ACC112 (cell line): ENCODE results near the gene LCAT.
"Not testable (repeated sequence)": the region's sequence is repeated elsewhere in the genome, so short reads cannot be mapped to it uniquely, and the experiment has no call there.

Experiments
- H2AFZ ChIP-seq: fragments of 200-600 bp; sonication (generic); one replicate; pipeline ENCODE4 v1.6.0; 2017; ENCODE audit warnings: antibody characterized with exemption, low read length; ENCODE audit not compliant: unreplicated experiment
- H3K27ac ChIP-seq: fragments of 200-600 bp; sonication (generic); 2 replicates; pipeline ENCODE4 v1.5.1; 2014; ENCODE audit warnings: low read depth, mild to moderate bottlenecking, antibody characterized with exemption, low read length, moderate library complexity
- H3K27me3 ChIP-seq: fragments of 200-600 bp; sonication (generic); 2 replicates; pipeline ENCODE4 v1.6.1; 2014; ENCODE audit warnings: mild to moderate bottlenecking, antibody characterized with exemption, low read length, moderate library complexity, mixed read lengths; ENCODE audit not compliant: insufficient read depth
- H3K36me3 ChIP-seq: fragments of 200-600 bp; sonication (generic); 2 replicates; pipeline ENCODE4 v1.6.1; 2016; ENCODE audit warnings: mild to moderate bottlenecking, antibody characterized with exemption, low read length, moderate library complexity, mixed read lengths; ENCODE audit not compliant: insufficient read depth
- H3K4me1 ChIP-seq: fragments of 200-600 bp; sonication (generic); one replicate; pipeline ENCODE4 v1.6.1; 2016; ENCODE audit warnings: low read length, mixed read lengths; ENCODE audit not compliant: insufficient read depth, unreplicated experiment, control insufficient read depth
- H3K4me3 ChIP-seq: fragments of 200-600 bp; sonication (generic); 2 replicates; pipeline ENCODE4 v1.5.1; 2014; ENCODE audit warnings: mild to moderate bottlenecking, low read depth, low read length
- H3K79me2 ChIP-seq: fragments of 200-600 bp; sonication (generic); one replicate; pipeline ENCODE4 v1.6.0; 2016; ENCODE audit warnings: low read length; ENCODE audit not compliant: control insufficient read depth, unreplicated experiment, insufficient read depth

LCAT gene

DNA sequence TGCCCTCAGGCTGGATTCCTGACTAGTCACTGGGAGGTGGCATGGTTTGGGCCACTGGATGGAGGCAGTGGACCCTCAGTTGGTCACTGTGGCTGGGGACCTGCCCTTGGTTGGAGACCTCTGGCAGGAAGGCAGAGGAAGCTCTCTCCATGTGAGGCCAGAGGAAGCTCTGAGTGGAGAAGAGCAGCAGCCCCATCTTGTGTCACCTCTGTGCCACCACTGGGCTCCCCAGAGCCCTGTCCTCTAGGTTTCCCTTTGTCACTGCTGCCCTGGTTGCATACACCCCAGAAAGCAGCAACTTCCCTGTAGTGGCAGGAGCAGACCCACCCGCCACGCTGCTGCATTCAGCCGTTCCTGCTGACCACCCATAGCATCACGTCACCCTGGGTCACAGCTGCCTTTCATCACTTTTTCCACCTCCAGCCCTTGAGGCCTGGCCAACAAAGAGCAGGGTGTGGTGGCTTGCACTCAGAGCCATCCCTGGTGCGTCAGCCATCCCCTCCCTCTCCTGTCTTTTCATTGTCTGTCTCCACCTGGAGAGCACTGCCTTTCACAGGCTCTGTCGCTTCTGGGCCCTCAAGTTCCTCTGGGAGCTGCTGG, 24.2 kb downstream of the LCAT start:
- H3K27me3 ChIP-seq = no peaks in the 10 kb centered on the region
- no peaks in the 10 kb centered on the region for H3K36me3 ChIP-seq
- peaks cover 28% of the 10 kb centered on the region for H3K4me1 ChIP-seq
- no peak overlapping the region for H3K27ac ChIP-seq
- no peak overlapping the region for H3K4me3 ChIP-seq
- peaks cover 13% of the 10 kb centered on the region for H3K79me2 ChIP-seq
- no peak overlapping the region for H2AFZ ChIP-seq

DNA sequence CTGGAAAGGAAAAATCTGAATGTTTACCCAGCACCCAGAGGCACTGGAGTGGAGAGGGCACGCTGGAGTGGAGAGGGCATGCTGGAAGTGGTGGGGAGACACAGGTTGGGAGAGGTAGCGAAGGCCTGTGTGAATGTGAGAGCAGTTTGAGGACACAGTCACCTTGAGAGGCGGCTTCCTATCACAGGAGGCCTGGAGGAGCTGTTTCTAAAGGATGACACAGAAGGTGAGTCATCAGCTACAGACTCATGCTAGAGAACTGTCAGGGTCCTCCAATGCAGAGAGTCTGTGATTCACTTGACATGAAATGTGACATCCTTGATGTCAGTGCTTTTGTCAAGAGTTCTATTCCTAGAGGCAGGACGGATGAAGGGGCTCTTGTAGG, 26.1 kb downstream of the LCAT start:
- H3K4me1 ChIP-seq = peaks cover 28% of the 10 kb centered on the region
- H3K27me3 ChIP-seq = no peaks in the 10 kb centered on the region
- peak overlapping the region; percentile 65 for H3K27ac ChIP-seq
- H3K36me3 ChIP-seq = no peaks in the 10 kb centered on the region
- no peak overlapping the region for H2AFZ ChIP-seq
- peaks cover 13% of the 10 kb centered on the region for H3K79me2 ChIP-seq
- H3K4me3 ChIP-seq = no peak overlapping the region

DNA sequence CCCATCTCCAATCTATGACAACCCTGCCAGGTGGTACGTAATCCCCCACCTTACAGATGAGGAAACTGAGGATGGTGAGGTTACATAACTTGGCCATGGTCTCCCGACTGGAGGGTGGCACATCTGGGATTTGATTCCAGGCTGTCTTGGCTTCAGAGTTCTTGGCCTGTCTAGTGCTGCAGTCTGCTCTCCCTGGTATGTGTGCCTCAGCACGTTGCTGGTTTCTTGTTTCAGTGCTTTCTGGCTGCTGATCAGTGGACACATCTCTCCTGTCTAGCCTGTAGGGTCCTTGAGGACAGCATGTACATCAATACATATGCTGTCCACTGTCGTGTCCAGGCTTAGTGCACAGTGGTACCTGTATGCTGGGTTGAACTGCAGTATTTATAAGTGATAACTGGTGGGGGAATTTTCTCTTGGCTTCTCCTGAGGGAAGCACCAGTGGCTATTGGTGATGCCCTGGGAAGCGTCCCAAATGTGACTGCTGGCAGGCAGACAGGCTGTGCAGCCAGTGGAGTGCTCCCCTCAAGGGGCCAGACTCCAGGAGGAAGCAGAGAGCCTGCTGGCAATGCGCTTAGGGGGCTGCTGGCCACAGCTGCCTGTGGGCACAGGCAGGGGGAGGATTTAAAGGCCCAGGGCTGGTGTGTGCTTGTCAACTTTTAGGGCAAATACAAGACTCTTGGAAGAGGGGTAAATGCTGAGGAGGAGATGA, 26.6 kb downstream of the LCAT start:
- Histone ChIP-seq H3K79me2 (peaks cover 13% of the 10 kb centered on the region), H3K4me1 (peaks cover 28% of the 10 kb centered on the region), H2AFZ (no peak overlapping the region), H3K27ac (peak overlapping the region; percentile 65), H3K27me3 (no peaks in the 10 kb centered on the region), H3K4me3 (no peak overlapping the region), H3K36me3 (no peaks in the 10 kb centered on the region)

DNA sequence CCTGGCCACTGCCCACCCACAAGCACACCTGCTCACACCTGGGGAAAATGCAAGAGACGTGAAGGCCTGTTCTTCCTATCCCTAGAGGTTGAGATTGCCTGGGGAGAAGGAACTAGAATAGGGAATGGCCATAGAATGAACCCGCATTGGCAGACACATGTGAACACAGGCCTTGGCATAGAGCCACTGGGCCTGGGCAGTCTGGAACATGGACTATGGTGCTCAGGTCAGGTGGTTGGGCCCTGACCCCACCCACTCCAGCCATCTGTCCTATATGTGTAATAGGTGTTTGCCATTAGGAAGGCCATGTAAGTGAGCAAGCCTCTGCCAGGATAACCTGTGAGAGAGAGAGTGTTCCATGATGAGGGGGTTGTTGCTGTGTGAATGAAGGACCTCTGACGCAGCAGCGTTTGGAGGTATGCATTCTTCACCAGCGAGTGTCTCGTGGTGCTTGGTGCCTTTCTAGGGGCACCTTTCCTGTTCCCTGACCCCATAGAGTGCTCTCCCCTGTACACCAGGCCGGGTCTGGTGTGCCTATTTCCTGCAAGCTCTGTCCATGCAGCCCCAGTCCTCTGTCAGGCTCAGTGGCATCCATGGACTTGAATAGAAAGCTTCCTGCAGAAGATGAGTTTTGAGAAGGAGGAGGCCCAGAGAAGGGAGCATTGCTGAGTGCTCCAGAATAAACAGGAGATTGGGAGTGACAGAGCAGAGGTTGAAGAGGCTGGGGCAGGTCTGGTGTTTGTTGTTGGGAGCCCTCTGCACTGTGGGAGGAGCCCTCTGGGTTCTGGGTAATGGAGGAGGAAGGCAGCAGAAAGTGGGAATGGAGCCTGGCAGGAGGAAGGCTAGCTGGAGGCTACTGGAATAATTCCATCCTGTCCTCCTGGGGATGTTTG, 27.8 kb downstream of the LCAT start:
- Histone ChIP-seq H3K27me3 (no peaks in the 10 kb centered on the region), H3K79me2 (peaks cover 13% of the 10 kb centered on the region), H3K4me3 (no peak overlapping the region), H3K27ac (0 out of 2 replicates have a peak overlapping the region, but pooled peaks have one; percentile 65), H2AFZ (no peak overlapping the region), H3K36me3 (no peaks in the 10 kb centered on the region), H3K4me1 (peaks cover 28% of the 10 kb centered on the region)

DNA sequence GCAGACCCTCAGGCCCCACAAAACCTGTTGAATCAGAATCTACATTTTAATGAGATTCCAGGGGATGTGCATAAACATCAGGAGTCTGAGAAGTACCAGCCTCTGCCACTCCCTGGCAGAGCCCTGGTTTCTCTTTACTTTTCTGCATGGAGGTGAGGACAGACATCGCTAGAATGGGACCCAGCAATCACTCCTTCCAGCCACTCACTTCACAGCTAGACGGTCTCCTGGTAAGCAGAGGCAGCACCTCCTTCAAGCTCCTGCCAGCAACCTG, 28.5 kb downstream of the LCAT start:
- not testable (repeated sequence) for H3K4me3 ChIP-seq, H2AFZ ChIP-seq, H3K27me3 ChIP-seq, H3K36me3 ChIP-seq, H3K27ac ChIP-seq
- Histone ChIP-seq H3K79me2 (peaks cover 13% of the 10 kb centered on the region), H3K4me1 (peaks cover 28% of the 10 kb centered on the region)

DNA sequence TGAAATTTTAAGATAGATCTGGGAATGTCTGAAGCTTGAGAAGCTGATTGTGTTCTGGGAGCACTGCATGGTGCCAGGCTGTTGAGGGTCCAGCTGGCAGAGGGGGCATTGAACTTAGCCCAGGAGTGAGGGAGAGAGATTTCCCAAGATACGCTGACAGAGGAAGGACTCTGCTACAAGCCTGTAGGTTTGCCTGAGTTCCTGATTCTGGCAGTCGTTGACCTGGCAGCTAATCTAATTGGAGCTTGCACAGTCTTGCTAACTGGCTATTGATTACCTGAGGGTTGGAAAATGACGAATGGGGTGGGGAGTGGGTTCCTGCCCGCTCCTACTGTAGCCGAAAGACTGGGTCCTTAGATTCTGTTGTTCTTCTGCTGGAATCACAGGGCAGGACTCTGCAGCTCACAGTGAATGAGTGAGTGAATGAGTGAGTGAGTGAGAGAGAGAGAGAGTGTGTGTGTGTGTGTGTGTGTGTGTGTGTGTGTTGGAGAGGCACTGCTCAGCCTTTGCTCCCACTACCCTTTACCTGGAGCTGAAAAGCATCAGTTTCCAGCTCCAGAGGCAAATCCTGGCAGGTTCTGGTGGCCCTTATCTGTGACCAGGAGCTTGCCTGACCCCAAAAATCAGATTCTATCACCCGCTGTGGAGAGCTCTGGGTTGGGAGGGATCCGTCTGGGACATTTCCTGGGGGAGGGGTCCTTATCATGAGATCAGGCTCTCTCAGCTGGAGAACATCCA, 29.0 kb downstream of the LCAT start:
- Histone ChIP-seq H3K36me3 (no peaks in the 10 kb centered on the region), H2AFZ (no peak overlapping the region), H3K27me3 (no peaks in the 10 kb centered on the region), H3K79me2 (peaks cover 13% of the 10 kb centered on the region), H3K4me3 (no peak overlapping the region), H3K27ac (no peak overlapping the region), H3K4me1 (peaks cover 28% of the 10 kb centered on the region)

DNA sequence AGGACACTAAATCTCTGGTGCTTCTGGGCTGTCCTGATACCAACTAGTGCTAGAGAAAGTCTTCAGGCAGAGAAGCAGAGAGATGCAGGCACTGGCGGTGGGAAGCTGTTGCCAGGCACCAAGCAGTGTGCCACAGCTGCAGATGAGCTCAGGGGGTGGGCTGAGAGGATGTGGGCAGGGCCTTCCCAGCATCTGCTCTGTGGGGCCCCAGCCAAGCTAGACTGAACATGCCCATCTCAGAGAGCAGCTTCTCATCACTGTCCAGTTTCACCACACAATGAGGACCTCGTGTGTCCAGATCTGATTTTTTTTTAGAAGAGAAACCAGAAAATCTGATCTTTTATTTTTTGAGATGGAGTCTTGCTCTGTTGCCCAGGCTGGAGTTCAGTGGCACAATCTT, 33.8 kb downstream of the LCAT start:
- Histone ChIP-seq H3K27ac (no peak overlapping the region), H3K36me3 (0 out of 2 replicates have a peak, but pooled peaks cover 5% of the 10 kb centered on the region), H3K4me1 (no peaks in the 10 kb centered on the region), H3K27me3 (no peaks in the 10 kb centered on the region), H3K4me3 (no peak overlapping the region), H3K79me2 (no peaks in the 10 kb centered on the region), H2AFZ (no peak overlapping the region)

DNA sequence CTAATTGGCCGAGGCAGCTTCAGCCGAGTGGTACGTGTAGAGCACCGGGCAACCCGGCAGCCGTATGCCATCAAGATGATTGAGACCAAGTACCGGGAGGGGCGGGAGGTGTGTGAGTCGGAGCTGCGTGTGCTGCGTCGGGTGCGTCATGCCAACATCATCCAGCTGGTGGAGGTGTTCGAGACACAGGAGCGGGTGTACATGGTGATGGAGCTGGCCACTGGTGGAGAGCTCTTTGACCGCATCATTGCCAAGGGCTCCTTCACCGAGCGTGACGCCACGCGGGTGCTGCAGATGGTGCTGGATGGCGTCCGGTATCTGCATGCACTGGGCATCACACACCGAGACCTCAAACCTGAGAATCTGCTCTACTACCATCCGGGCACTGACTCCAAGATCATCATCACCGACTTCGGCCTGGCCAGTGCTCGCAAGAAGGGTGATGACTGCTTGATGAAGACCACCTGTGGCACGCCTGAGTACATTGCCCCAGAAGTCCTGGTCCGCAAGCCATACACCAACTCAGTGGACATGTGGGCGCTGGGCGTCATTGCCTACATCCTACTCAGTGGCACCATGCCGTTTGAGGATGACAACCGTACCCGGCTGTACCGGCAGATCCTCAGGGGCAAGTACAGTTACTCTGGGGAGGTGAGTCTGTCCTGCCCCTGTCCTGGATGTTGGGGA, 34.7 kb downstream of the LCAT start:
- H3K79me2 ChIP-seq = no peaks in the 10 kb centered on the region
- no peaks in the 10 kb centered on the region for H3K4me1 ChIP-seq
- H3K36me3 ChIP-seq = 0 out of 2 replicates have a peak, but pooled peaks cover 5% of the 10 kb centered on the region
- no peak overlapping the region for H3K4me3 ChIP-seq
- H3K27ac ChIP-seq = no peak overlapping the region
- no peaks in the 10 kb centered on the region for H3K27me3 ChIP-seq
- no peak overlapping the region for H2AFZ ChIP-seq

DNA sequence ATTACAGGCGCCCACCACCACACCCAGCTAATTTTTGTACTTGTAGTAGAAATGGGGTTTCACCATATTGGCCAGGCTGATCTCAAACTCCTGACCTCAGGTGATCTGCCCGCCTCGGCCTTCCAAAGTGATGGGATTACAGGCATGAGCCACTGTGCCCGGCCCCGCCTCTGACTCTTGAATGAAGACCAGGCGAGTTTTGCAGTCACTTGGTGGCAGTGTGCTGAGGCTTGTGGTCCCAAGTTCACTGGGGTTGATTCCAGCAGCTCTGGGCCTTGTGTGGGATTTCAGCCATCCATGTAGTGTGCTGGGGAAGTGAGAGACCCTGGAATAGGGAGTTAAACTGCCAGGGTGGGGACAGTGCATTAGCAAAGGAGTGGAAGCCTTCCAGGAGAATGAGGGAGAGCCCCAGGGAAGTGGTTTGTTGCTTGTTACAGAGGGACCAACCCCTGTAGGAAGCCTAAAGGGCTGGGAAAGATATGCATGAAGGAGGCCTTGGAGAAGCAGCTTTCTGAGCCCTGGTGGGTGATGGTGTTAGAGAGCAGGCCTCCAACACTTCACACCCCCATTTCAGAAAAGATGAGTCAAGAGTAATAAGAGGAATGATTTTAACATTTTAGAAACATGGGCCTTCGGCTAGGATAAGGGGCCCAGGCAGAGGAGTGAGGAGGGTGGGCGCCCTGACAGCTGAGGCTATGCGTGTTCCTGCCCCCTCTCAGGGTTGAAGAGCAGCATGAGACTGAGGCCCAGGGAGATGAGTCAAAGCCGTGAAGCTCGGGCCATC, 36.3 kb downstream of the LCAT start:
- no peaks in the 10 kb centered on the region for H3K4me1 ChIP-seq
- no peaks in the 10 kb centered on the region for H3K27me3 ChIP-seq
- H3K79me2 ChIP-seq = peaks cover 2% of the 10 kb centered on the region
- no peak overlapping the region for H2AFZ ChIP-seq
- no peak overlapping the region for H3K4me3 ChIP-seq
- H3K27ac ChIP-seq = no peak overlapping the region
- peaks cover 10% of the 10 kb centered on the region; the same call in 1 of the 2 replicates for H3K36me3 ChIP-seq
